Neural progenitor cell (in vitro differentiated cells): ENCODE measurements around the gene NAP1L4. TPM values are rescaled to one million over a fixed set of nuclear protein-coding genes. Genes with fewer than 3 reads are reported as not detected.
A peak's percentile ranks its signal among the peaks of the same experiment; 100 is the strongest.

Experiments
- DNase-seq: peaks from one replicate; pipeline ENCODE4 v3.0.0-alpha.2; 2016; ENCODE audit warnings: low spot score
- H2AFZ ChIP-seq: fragments of 200-600 bp; sonication (generic); replicated peaks from 2 replicates; pipeline ENCODE4 v1.6.1; 2016; ENCODE audit warnings: antibody characterized with exemption
- H3F3A ChIP-seq: fragments of 200-600 bp; sonication (generic); 2 replicates; pipeline ENCODE4 v1.6.1; 2016; ENCODE audit warnings: antibody characterized with exemption, low read depth
- H3K27ac ChIP-seq: fragments of 200-600 bp; sonication (generic); 2 replicates; pipeline ENCODE4 v1.5.1; 2016; ENCODE audit warnings: mild to moderate bottlenecking
- H3K27me3 ChIP-seq: fragments of 200-600 bp; sonication (generic); 2 replicates; pipeline ENCODE4 v1.6.1; 2016; ENCODE audit warnings: mild to moderate bottlenecking, moderate library complexity
- H3K36me3 ChIP-seq: fragments of 200-600 bp; sonication (generic); 2 replicates; pipeline ENCODE4 v1.5.1; 2016
- H3K4me1 ChIP-seq: fragments of 200-600 bp; sonication (generic); 2 replicates; pipeline ENCODE4 v1.6.1; 2016; ENCODE audit warnings: mixed run types
- H3K4me2 ChIP-seq: fragments of 200-600 bp; sonication (generic); 2 replicates; pipeline ENCODE4 v1.6.1; 2016
- H3K4me3 ChIP-seq: fragments of 200-600 bp; sonication (generic); 2 replicates; pipeline ENCODE4 v1.5.1; 2016
- H3K79me2 ChIP-seq: fragments of 200-600 bp; sonication (generic); 2 replicates; pipeline ENCODE4 v1.6.1; 2016; ENCODE audit warnings: low read depth
- H3K9ac ChIP-seq: fragments of 200-600 bp; sonication (generic); 2 replicates; pipeline ENCODE4 v1.6.1; 2016
- H3K9me3 ChIP-seq: fragments of 200-600 bp; sonication (generic); 2 replicates; pipeline ENCODE4 v1.5.1; 2016; ENCODE audit warnings: low read depth
- H4K20me1 ChIP-seq: fragments of 200-600 bp; sonication (generic); 2 replicates; pipeline ENCODE4 v1.6.1; 2016; ENCODE audit warnings: low read depth
- H3K27ac Mint-ChIP-seq: 3 replicates; pipeline ENCODE4 v1.8.0; 2021; ENCODE audit warnings: mixed read lengths
- H3K27me3 Mint-ChIP-seq: 2 replicates; pipeline ENCODE4 v1.8.0; 2022; ENCODE audit warnings: low read depth, mild to moderate bottlenecking, inconsistent platforms, moderate library complexity, mixed read lengths; ENCODE audit not compliant: insufficient read depth
- H3K36me3 Mint-ChIP-seq: 3 replicates; pipeline ENCODE4 v1.8.0; 2021; ENCODE audit warnings: mixed read lengths
- H3K4me1 Mint-ChIP-seq: 3 replicates; pipeline ENCODE4 v1.8.0; 2021; ENCODE audit warnings: mixed read lengths
- H3K4me3 Mint-ChIP-seq: 3 replicates; pipeline ENCODE4 v1.8.0; 2021; ENCODE audit warnings: mild to moderate bottlenecking, moderate library complexity, mixed read lengths
- H3K9me3 Mint-ChIP-seq: 3 replicates; pipeline ENCODE4 v1.8.0; 2020; ENCODE audit warnings: mixed read lengths
- CTCF ChIP-seq: fragments of 200-600 bp; sonication (generic); IDR thresholded peaks from 2 replicates; pipeline ENCODE4 v1.5.1; 2017; ENCODE audit warnings: antibody characterized with exemption, mild to moderate bottlenecking
- EZH2 ChIP-seq: fragments of 200-600 bp; sonication (generic); IDR thresholded peaks from 2 replicates; pipeline ENCODE4 v1.6.1; 2017; ENCODE audit warnings: antibody characterized with exemption, mild to moderate bottlenecking, moderate library complexity
- EZH2phosphoT487 ChIP-seq: fragments of 200-600 bp; sonication (generic); IDR thresholded peaks from 2 replicates; pipeline ENCODE4 v1.6.1; 2017; ENCODE audit warnings: antibody characterized with exemption
- total RNA-seq: library from RNA; depleted of rRNA; stranded (reverse); fragments of >200 nt; gene quantifications from 2 replicates; pipeline ENCODE4 v1.2.3, GENCODE V29; 2015; ENCODE audit warnings: low replicate concordance

The NAP1L4 gene
- total RNA-seq, 1 donor from 2014 or later, result 191 TPM

- Histone ChIP-seq H3F3A (no peaks in the 10 kb centered on the region), H3K9ac (no peak overlapping the region), H3K27me3 (no peaks in the 10 kb centered on the region), H3K9me3 (no peaks in the 10 kb centered on the region), H2AFZ (no peak overlapping the region), H3K4me1 (no peaks in the 10 kb centered on the region), H3K36me3 (no peaks in the 10 kb centered on the region), H3K79me2 (no peaks in the 10 kb centered on the region), H4K20me1 (no peaks in the 10 kb centered on the region), H3K4me3 (no peak overlapping the region), H3K4me2 (no peak overlapping the region), H3K27ac (no peak overlapping the region)
- DNase-seq, result no peak
- H3K36me3 Mint-ChIP-seq, result no peaks in the 10 kb centered on the region
- TF ChIP-seq CTCF, result no peak
- no peak for TF ChIP-seq EZH2
- TF ChIP-seq EZH2phosphoT487, result no peak
- H3K4me1 Mint-ChIP-seq, result peaks cover 9% of the 10 kb centered on the region
- peaks cover 4% of the 10 kb centered on the region for H3K9me3 Mint-ChIP-seq
- peaks cover 2% of the 10 kb centered on the region for H3K27me3 Mint-ChIP-seq
- no peak overlapping the region for H3K4me3 Mint-ChIP-seq
- H3K27ac Mint-ChIP-seq, result no peak overlapping the region
These were observed 80.9 kb downstream of the NAP1L4 start for GRCh38 chr11:2911088-2911784.

- H3K9me3 ChIP-seq, result no peaks in the 10 kb centered on the region
- no peak for DNase-seq
- no peaks in the 10 kb centered on the region for H3K4me1 ChIP-seq
- peaks cover 4% of the 10 kb centered on the region for H3K9me3 Mint-ChIP-seq
- no peak for TF ChIP-seq EZH2phosphoT487
- no peak for TF ChIP-seq CTCF
- TF ChIP-seq EZH2, result no peak
- H3K27ac ChIP-seq, result no peak overlapping the region
- no peaks in the 10 kb centered on the region for H3K36me3 Mint-ChIP-seq
- H3K27me3 ChIP-seq, result no peaks in the 10 kb centered on the region
- H3K36me3 ChIP-seq, result no peaks in the 10 kb centered on the region
- H3F3A ChIP-seq, result no peaks in the 10 kb centered on the region
- peaks cover 6% of the 10 kb centered on the region for H3K27me3 Mint-ChIP-seq
- H3K9ac ChIP-seq, result no peak overlapping the region
- H3K4me3 Mint-ChIP-seq, result no peak overlapping the region
- no peak overlapping the region for H2AFZ ChIP-seq
- H3K79me2 ChIP-seq, result no peaks in the 10 kb centered on the region
- H3K4me1 Mint-ChIP-seq, result peaks cover 9% of the 10 kb centered on the region
- H3K4me2 ChIP-seq, result no peak overlapping the region
- peak overlapping the region; percentile 62 for H3K27ac Mint-ChIP-seq
- no peaks in the 10 kb centered on the region for H4K20me1 ChIP-seq
- no peak overlapping the region for H3K4me3 ChIP-seq
These were observed 81.7 kb downstream of the NAP1L4 start for GRCh38 chr11:2910401-2910955.

GRCh38 chr11:2909133-2909902 is 82.8 kb downstream of the NAP1L4 start:
- Mint-ChIP-seq H3K27ac (no peak overlapping the region), H3K27me3 (peaks cover 10% of the 10 kb centered on the region)
- H3K4me3 ChIP-seq, result no peak overlapping the region

More at GRCh38 chr11:2909133-2909902, 82.8 kb downstream of the NAP1L4 start:
- Histone ChIP-seq H3K9me3 (no peaks in the 10 kb centered on the region), H3K4me2 (no peak overlapping the region), H3K4me1 (no peaks in the 10 kb centered on the region), H4K20me1 (no peaks in the 10 kb centered on the region), H3K36me3 (no peaks in the 10 kb centered on the region), H2AFZ (no peak overlapping the region), H3K27ac (no peak overlapping the region), H3K79me2 (no peaks in the 10 kb centered on the region), H3K27me3 (no peaks in the 10 kb centered on the region), H3F3A (no peaks in the 10 kb centered on the region), H3K9ac (no peak overlapping the region)
- Mint-ChIP-seq H3K4me1 (peaks cover 9% of the 10 kb centered on the region), H3K36me3 (no peaks in the 10 kb centered on the region), H3K9me3 (peaks cover 4% of the 10 kb centered on the region), H3K4me3 (no peak overlapping the region)
- TF ChIP-seq EZH2 (no peak), EZH2phosphoT487 (no peak), CTCF (no peak)
- DNase-seq, result no peak
